Kidney capillary endothelial cell (primary cell): ENCODE measurements around the gene ZNF398.
"Not testable (repeated sequence)": the region's sequence is repeated elsewhere in the genome, so short reads cannot be mapped to it uniquely, and the experiment has no call there.

Experiments
- DNase-seq: peaks from one replicate; pipeline ENCODE4 v3.0.0-alpha.2; 2018; ENCODE audit warnings: low spot score

Gene ZNF398

GRCh38 chr7:149147072-149147751, at the start of gene ZNF398:
ZNF398 (plus strand) TSS chr7:149147453; CDS start chr7:149147743, 290 bp downstream.
- DNase-seq, result peak; percentile 85

- DNase-seq, result no peak
These were observed 48.2 kb upstream of the ZNF398 start for GRCh38 chr7:149099058-149099457.

- no peak for DNase-seq
These were observed 46.4 kb upstream of the ZNF398 start for GRCh38 chr7:149100821-149101220.

- DNase-seq, result no peak
These were observed 44.6 kb upstream of the ZNF398 start for GRCh38 chr7:149102666-149103065.

- no peak for DNase-seq
These were observed 43.8 kb upstream of the ZNF398 start for GRCh38 chr7:149103424-149103823.

- no peak for DNase-seq
These were observed 43.0 kb upstream of the ZNF398 start for GRCh38 chr7:149104214-149104613.

GRCh38 chr7:149104749-149105148, 42.5 kb upstream of the ZNF398 start:
- no peak for DNase-seq

GRCh38 chr7:149109969-149110368, 37.3 kb upstream of the ZNF398 start:
- peak; percentile 5 for DNase-seq

- DNase-seq, result peak; percentile 9
These were observed 21.9 kb upstream of the ZNF398 start for GRCh38 chr7:149125189-149125862.

GRCh38 chr7:149125863-149126661, 21.2 kb upstream of the ZNF398 start, which contains the start of gene ZNF425:
ZNF425 (minus strand) TSS chr7:149126324; CDS start chr7:149126213, 111 bp downstream.
- peak; percentile 83 for DNase-seq

GRCh38 chr7:149126662-149127266, 20.5 kb upstream of the ZNF398 start:
- peak; percentile 38 for DNase-seq

- no peak for DNase-seq
These were observed 16.6 kb upstream of the ZNF398 start for GRCh38 chr7:149130572-149131198.

GRCh38 chr7:149133028-149133710, 14.1 kb upstream of the ZNF398 start:
- no peak for DNase-seq

- DNase-seq, result no peak
These were observed 11.1 kb upstream of the ZNF398 start for GRCh38 chr7:149136118-149136517.

GRCh38 chr7:149140831-149141230, 6.4 kb upstream of the ZNF398 start:
- DNase-seq, result no peak

GRCh38 chr7:149141893-149142292, 5.4 kb upstream of the ZNF398 start:
- DNase-seq, result no peak

GRCh38 chr7:149144436-149144922, 2.8 kb upstream of the ZNF398 start:
- DNase-seq, result not testable (repeated sequence)

GRCh38 chr7:149145031-149145845, 2.0 kb upstream of the ZNF398 start:
- DNase-seq, result no peak

GRCh38 chr7:149147752-149148653, 750 bp downstream of the ZNF398 start:
- DNase-seq, result peak; percentile 47
